ENCODE results near the gene CPLX3.

The CPLX3 gene

GRCh38 chr15:74870436-74871215 lies 44.2 kb downstream of the CPLX3 start:
- DNase-seq (ENCODE audit: low read depth in 2 of 2), result no peak

- DNase-seq (ENCODE audit: low read depth in 2 of 2), result no peak
Measured at GRCh38 chr15:74872702-74873035, 46.2 kb downstream of the CPLX3 start.

DNA sequence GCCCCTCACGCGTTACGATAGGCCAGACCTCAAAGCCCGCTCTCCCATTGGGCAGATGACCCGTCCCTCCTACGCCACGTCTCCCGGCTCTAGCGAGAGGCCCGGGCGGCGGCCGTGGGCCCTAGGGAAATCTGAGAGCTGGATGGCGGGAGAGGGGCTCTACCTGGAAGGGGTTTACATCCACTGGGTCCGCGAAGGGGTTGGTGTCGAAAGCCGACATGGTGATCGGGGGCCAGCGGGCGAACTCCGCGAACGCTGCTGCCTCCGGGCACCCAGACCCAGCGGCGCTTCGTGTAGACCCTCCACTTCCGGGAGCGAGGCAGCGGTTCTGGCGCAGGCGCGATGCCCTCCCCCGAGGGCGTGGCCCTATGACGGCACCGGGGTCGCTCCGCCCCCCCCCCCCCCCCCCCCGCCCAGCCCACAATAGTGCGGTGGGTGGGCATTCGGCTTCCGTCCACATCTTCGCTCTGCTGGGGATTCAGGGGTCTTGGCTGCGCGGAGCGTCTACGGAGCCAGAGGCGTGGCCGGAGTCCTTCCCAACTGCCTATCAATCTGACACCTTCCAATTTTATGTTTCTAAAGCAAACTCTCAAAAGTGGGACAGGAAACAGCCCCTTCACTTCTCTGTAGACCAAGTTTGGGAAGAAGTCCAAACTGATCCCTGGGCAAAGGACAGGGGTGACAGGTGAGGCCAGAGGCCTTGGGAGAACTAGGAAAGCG lies 46.8 kb downstream of the CPLX3 start, which contains the start of gene SCAMP2:
SCAMP2 (minus strand) TSS at position 330 of the 720 bp plus-strand sequence; CDS start at position 220, 110 bp downstream.
- DNase-seq (ENCODE audit: low read depth in 2 of 2), result peak; percentile 77 to 84

- no peak for DNase-seq (ENCODE audit: low read depth in 2 of 2)
Measured at GRCh38 chr15:74873756-74874424, 47.5 kb downstream of the CPLX3 start.

DNA sequence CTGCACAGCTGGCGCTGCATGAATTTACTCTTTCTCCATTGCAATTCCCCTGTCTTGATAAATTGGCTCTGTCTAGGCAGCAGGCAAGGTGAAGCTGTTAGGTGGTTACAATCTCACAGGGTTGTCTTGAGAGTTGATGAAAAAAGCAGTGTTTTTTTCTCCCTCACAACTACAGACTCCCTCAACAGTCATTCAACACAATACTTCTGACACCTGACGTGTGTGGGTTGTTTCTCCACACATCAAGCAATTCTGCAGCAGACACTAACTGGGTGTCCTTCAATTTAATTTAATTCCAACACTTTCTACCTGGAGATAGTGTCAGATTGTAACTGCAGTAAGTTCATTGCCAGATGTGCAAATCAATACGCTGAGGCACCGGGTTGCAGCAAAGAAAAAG lies 51.8 kb downstream of the CPLX3 start:
- no peak for DNase-seq (ENCODE audit: low read depth in 2 of 2)
